Thyroid gland (tissue), 4 donors: ENCODE results near the gene HDAC7.

Experiments
- POLR2A ChIP-seq, 2 donors: fragments of 450-650 bp; IDR thresholded peaks; one replicate each; pipeline ENCODE4 v1.6.1; 2017; ENCODE audit warnings: antibody characterized with exemption in 2 of 2, mild to moderate bottlenecking in 2 of 2, moderate library complexity in 1 of 2
- TF ChIP-seq, protein P1 (sequence below), 6 experiments: fragments of 200-600 bp in 3 of 6; fragments of 450-650 bp in 3 of 6; sonication (generic) in 3 of 6; IDR thresholded peaks; one replicate each; pipeline ENCODE4 v1.5.1; 2016 to 2019; ENCODE audit warnings: antibody characterized with exemption in 6 of 6, mild to moderate bottlenecking in 2 of 6, inconsistent platforms in 1 of 6, moderate library complexity in 1 of 6

DNA sequence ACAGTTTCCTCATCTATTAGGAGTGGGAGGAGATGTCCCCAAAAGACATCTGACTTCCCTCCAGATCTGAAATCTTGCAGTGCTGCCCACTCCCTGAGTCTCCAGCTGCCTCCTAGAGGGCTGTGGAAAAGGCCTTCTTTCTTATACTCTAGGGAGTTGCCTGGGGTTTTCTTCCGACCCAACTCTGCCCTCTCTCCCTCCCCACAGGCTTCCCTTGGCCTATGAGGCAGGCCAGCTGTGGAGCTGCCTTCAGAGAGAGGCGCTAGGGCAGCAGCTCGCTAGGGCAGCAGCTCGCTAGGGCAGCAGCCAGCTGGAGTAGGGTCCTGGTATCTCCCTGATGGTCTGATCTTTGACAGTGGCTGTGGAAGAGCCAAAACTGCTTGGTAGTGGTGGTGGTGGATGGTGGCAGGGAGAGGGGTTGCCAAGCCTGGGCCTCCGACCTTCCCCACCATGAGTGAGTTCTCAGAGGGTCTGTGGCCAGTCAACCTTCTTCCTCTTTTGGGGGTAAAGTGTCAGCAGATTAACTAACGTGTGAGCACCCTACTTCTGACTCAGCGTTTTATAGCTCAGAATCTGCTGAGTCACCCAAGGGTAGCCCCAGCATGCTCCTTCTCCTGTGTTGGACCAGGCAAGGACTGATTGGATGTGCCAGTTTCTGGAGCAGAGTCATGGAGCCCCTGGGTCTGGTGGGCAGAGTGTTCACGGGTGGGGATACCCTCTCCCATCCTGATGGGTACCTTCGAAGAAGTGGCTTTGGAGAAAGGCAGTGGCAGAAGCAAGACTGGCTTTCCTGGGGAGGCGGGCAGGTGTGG, 44.4 kb downstream of the HDAC7 start:
- no peak for TF ChIP-seq POLR2A (IDR thresholded peaks at IDR 0.05)
- TF ChIP-seq, protein P1, sequence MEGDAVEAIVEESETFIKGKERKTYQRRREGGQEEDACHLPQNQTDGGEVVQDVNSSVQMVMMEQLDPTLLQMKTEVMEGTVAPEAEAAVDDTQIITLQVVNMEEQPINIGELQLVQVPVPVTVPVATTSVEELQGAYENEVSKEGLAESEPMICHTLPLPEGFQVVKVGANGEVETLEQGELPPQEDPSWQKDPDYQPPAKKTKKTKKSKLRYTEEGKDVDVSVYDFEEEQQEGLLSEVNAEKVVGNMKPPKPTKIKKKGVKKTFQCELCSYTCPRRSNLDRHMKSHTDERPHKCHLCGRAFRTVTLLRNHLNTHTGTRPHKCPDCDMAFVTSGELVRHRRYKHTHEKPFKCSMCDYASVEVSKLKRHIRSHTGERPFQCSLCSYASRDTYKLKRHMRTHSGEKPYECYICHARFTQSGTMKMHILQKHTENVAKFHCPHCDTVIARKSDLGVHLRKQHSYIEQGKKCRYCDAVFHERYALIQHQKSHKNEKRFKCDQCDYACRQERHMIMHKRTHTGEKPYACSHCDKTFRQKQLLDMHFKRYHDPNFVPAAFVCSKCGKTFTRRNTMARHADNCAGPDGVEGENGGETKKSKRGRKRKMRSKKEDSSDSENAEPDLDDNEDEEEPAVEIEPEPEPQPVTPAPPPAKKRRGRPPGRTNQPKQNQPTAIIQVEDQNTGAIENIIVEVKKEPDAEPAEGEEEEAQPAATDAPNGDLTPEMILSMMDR (IDR thresholded peaks at IDR 0.05): no peak
